Endothelial cell (in vitro differentiated cells): ENCODE measurements around the gene ROCK1. TPM values are rescaled to one million over a fixed set of nuclear protein-coding genes. Genes with fewer than 3 reads are reported as not detected.

Experiments
- DNase-seq: peaks from one replicate; pipeline ENCODE4 v3.0.0; 2021; ENCODE audit warnings: low spot score
- H3K27ac Mint-ChIP-seq: one replicate; pipeline ENCODE4 v1.8.0; 2021; ENCODE audit warnings: mixed read lengths, inconsistent platforms; ENCODE audit not compliant: unreplicated experiment
- H3K27me3 Mint-ChIP-seq: one replicate; pipeline ENCODE4 v1.8.0; 2021; ENCODE audit warnings: mild to moderate bottlenecking, moderate library complexity, mixed read lengths, inconsistent platforms; ENCODE audit not compliant: unreplicated experiment
- H3K36me3 Mint-ChIP-seq: one replicate; pipeline ENCODE4 v1.8.0; 2021; ENCODE audit warnings: mild to moderate bottlenecking, low read depth, mixed read lengths, inconsistent platforms; ENCODE audit not compliant: unreplicated experiment
- H3K4me1 Mint-ChIP-seq: one replicate; pipeline ENCODE4 v1.8.0; 2021; ENCODE audit warnings: mild to moderate bottlenecking, mixed read lengths, inconsistent platforms; ENCODE audit not compliant: unreplicated experiment
- H3K4me3 Mint-ChIP-seq: one replicate; pipeline ENCODE4 v1.8.0; 2021; ENCODE audit warnings: mild to moderate bottlenecking, mixed read lengths, inconsistent platforms; ENCODE audit not compliant: unreplicated experiment
- H3K9me3 Mint-ChIP-seq: one replicate; pipeline ENCODE4 v1.8.0; 2021; ENCODE audit warnings: mixed read lengths, inconsistent platforms; ENCODE audit not compliant: unreplicated experiment
- total RNA-seq: library from RNA; stranded (reverse); fragmentation: NEBNext Ultra II Directional; extraction: Animal tissue kit (Norgen Biotek cat#: 25700); gene quantifications from one replicate; pipeline ENCODE4 v1.2.1, GENCODE V29; 2021; ENCODE audit not compliant: unreplicated experiment
- TF ChIP-seq, protein P1 (sequence below): fragments of 200-600 bp; sonication (generic); IDR thresholded peaks from one replicate; pipeline ENCODE4 v1.5.0; 2021; ENCODE audit warnings: antibody characterized with exemption; ENCODE audit not compliant: unreplicated experiment

ROCK1 gene
- total RNA-seq, 1 donor from 2014 or later: 62.2 TPM

DNA sequence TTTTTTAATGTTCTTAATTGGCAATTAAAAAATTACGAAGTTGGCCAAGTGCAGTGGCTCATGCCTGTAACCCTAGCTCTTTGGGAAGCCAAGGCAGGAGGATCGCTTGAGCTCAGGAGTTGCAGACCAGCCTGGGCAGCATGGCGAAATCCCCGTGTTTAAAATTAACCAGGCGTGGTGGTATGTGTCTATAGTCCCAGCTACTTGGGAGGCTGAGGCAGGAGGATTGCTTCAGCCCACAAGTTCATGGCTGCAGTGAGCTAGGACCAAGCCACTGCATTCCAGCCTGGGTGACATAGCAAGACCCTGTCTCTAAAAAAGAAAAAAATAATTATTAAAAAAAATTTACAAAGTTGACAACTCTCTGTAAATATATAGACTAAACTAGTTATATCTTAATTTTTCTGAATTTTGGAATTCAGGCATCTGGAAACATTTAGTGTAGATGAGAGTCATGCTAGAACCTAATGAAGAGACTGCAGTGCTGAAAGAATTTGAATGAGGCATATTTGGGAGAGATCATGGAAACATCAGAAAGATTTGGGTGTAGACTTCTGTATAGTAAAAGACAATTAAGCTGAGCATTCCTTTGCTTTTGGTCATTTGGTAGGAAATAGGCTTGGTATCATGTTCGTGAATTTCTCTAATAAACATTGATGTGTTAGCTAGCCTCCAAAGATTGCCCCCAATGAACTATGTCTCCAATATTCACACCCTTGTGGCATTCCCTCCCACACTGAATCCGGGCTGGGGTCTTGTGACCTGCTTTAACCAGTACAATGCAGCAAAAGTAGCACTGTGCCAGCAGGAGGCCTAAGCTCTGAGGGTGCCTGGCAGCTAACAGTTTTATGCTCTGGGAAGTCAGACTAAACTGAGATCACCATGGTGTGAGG is 4.2 kb upstream of the ROCK1 start:
- no peaks in the 10 kb centered on the region for H3K9me3 Mint-ChIP-seq
- TF ChIP-seq, protein P1, sequence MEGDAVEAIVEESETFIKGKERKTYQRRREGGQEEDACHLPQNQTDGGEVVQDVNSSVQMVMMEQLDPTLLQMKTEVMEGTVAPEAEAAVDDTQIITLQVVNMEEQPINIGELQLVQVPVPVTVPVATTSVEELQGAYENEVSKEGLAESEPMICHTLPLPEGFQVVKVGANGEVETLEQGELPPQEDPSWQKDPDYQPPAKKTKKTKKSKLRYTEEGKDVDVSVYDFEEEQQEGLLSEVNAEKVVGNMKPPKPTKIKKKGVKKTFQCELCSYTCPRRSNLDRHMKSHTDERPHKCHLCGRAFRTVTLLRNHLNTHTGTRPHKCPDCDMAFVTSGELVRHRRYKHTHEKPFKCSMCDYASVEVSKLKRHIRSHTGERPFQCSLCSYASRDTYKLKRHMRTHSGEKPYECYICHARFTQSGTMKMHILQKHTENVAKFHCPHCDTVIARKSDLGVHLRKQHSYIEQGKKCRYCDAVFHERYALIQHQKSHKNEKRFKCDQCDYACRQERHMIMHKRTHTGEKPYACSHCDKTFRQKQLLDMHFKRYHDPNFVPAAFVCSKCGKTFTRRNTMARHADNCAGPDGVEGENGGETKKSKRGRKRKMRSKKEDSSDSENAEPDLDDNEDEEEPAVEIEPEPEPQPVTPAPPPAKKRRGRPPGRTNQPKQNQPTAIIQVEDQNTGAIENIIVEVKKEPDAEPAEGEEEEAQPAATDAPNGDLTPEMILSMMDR: no peak
- H3K27me3 Mint-ChIP-seq: peaks cover 3% of the 10 kb centered on the region
- no peak overlapping the region for H3K4me3 Mint-ChIP-seq
- no peaks in the 10 kb centered on the region for H3K4me1 Mint-ChIP-seq
- H3K36me3 Mint-ChIP-seq: no peaks in the 10 kb centered on the region
- H3K27ac Mint-ChIP-seq: no peak overlapping the region
- DNase-seq: no peak

DNA sequence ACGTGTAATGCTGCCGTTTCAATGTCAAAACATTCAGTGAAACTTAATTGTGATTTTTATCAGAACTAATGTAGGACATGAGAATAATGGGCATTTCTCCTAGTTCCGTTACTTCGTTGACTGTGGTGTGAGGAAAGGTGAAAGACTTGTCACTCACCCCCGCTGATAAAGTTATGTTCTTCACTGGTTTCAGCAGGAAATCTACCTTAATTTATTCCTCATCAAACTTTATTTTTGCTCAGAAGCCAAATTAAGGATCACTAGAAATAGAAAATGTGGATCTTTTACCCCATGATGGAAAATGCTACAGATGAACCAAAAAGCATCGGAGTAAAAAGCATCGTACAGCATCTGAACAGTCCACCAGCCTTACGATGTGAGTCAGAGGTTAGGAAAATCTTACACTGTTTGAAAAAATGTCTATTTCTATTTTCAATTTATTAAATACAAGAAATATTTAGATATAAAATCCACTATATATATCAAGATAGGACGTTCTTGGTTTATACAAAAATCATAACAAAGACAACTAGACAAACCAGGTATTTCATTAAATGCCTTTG is 1.0 kb upstream of the ROCK1 start:
- H3K36me3 Mint-ChIP-seq: peaks cover 4% of the 10 kb centered on the region
- TF ChIP-seq, protein P1: no peak
- peak overlapping the region; percentile 93 for H3K4me3 Mint-ChIP-seq
- no peak overlapping the region for H3K27ac Mint-ChIP-seq
- DNase-seq: no peak
- H3K4me1 Mint-ChIP-seq: peaks cover 10% of the 10 kb centered on the region
- H3K27me3 Mint-ChIP-seq: peaks cover 3% of the 10 kb centered on the region
- H3K9me3 Mint-ChIP-seq: no peaks in the 10 kb centered on the region

DNA sequence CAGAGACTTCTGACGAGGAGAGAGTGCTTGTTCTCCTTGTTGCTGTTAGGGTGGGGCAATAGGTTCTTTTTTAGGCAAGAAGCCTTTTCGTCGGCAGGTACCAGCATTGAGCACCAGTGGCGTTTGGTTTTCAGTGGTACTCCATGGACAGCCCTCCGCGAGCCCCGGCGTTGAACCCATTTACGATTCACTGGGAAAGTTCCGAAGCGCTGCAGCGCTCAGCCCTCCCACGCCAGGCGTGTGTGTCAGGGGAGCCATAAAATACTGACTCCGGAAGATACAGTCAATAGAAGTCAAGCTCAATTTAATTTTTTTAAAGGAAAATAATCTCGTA is 494 bp upstream of the ROCK1 start:
- H3K4me1 Mint-ChIP-seq: peaks cover 15% of the 10 kb centered on the region
- peak overlapping the region; percentile 34 for H3K27ac Mint-ChIP-seq
- H3K9me3 Mint-ChIP-seq: no peaks in the 10 kb centered on the region
- H3K4me3 Mint-ChIP-seq: peak overlapping the region; percentile 93
- TF ChIP-seq, protein P1: no peak
- H3K27me3 Mint-ChIP-seq: peaks cover 3% of the 10 kb centered on the region
- H3K36me3 Mint-ChIP-seq: peaks cover 4% of the 10 kb centered on the region
- DNase-seq: no peak

DNA sequence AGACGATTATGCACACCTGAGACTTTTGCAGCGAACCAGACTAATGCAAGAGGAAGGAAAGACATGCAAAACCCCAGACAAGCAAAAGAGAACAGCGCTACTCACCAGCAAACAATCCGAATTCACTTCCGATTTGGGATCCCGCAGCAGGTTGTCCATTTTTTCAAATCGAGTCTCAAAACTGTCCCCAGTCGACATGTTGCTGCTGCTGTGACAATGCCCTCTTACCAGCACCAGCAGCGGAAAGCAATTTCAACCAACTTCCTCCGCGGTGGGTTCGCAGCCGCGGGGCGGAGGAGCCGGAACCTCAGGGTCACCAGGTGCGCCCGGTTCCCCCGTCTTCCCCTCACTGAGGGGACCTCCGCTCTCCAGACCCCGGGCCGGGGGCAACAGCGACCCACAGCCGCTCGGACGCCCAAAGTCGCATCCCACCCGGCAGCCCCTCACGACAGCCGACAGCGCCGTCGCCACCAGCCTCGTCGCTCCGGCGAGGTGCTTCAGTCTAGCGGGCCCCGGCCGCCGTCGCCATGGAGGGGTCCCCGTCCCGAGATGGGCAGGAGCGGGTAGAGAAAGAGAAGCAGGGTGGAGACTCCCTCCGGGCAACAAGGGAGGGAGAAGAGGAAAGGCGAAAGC is 784 bp downstream of the ROCK1 start:
- peaks cover 18% of the 10 kb centered on the region for H3K4me1 Mint-ChIP-seq
- peak; percentile 45 for DNase-seq

More for the DNA sequence above, 784 bp downstream of the ROCK1 start:
- Mint-ChIP-seq H3K4me3 (peak overlapping the region; percentile 100), H3K9me3 (no peaks in the 10 kb centered on the region), H3K36me3 (peaks cover 4% of the 10 kb centered on the region), H3K27ac (peak overlapping the region; percentile 95), H3K27me3 (peaks cover 3% of the 10 kb centered on the region)
- TF ChIP-seq, protein P1: no peak
